ENCODE results near the gene UBA3.

UBA3 gene

DNA sequence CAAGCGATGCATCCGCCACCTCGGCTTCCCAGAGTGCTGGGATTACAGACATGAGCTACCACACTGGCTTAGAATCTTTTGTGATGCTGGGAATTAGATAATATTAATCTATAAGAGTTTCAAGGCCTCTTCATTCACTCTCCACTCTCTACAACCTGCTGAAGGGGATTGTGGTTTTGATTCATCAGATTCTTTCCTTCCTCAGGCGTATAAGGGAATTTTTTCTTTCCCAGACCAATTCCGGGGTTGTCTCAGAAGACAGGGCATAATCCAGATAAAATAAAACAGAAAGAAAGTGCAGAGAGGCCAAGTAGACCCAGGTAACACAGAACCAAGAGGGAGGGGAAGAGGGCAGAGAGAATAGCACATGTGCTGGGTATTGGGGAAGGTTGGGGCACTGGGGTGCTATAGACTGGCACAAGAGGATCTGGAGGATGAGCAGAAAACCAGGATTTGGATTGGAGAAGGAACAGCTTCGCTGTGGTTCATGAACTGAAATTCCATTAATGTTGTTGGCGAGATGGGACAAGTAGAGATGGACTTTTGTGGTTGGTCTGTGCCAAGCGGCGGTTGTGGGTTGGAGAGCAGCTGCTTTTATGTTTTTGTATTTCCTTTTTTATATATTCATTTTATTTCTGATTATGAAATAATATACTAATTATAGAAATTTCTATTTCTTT, 17.4 kb upstream of the UBA3 start:
- no peak for DNase-seq (ENCODE audit: low spot score)

DNA sequence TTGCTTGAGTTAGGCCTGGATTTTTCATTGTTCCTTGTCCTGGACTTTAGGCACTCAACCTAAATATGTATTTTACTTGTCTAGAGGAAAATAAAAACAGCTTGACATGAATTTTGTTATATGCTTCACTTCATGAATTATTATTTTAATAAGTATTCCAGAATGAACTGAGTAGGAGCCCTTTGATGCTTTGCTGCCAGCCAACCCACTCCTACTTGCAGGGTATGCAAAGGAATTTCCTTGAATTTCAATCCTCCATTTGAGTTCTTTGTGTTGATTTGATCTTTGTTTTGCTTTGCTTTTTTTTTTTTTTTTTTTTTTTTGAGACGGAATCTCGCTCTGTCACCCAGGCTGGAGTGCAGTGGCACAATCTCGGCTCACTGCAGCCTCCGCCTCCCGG, 16.1 kb upstream of the UBA3 start:
- no peak for DNase-seq (ENCODE audit: low spot score)

DNA sequence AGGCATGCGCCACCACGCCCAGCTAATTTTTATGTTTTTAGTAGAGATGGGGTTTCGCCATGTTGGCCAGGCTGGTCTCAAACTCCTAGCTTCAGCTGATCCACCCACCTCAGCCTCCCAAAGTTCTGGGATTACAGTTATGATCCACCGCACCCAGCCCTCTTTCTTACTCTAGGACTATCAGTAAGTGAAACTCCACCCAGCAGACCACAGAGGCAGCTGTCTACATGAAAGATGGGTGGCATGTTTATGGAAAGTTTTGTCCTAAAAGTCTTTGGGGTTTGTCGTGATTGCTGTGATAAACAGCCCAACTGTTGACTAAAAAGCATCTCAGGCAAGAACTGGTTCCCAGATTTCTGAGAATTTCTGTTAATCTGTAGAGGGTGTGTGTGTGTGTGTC, 15.5 kb upstream of the UBA3 start:
- DNase-seq (ENCODE audit: low spot score): no peak

DNA sequence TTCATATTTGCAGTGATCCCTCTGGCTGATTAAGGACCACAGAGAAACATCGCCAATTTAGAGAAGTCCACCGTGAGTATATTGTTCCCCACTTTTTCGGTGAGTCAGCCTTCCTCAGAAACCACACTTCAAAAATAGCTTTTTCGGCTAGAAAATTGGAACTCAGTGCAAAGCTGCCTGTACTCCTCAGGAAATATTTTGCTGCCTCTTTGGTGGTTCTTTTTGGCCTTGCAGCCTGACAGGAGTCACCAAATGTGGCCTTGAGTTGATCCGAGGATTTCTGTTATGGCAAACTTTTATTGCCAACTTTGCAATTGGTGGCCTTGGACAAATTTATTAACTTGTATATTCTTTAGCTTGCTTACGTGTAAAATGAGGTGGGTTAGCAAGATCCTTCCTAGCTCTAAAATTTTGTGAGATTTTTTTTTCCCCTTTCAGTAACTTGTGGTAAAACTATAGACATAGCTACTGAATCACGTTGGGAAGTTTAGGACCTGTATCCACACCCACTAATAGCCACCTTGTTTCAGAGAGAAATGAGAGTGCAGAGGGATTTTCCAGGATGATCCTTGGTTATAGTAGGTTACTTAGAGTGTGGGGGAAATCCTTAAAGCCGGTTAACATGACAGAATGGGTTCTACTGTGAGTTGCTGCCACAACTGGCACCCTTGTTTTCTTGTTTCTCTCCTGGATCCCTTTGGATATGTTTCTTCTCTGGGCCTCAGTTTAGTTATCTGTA, 14.5 kb upstream of the UBA3 start:
- peak; percentile 27 for DNase-seq (ENCODE audit: low spot score)

DNA sequence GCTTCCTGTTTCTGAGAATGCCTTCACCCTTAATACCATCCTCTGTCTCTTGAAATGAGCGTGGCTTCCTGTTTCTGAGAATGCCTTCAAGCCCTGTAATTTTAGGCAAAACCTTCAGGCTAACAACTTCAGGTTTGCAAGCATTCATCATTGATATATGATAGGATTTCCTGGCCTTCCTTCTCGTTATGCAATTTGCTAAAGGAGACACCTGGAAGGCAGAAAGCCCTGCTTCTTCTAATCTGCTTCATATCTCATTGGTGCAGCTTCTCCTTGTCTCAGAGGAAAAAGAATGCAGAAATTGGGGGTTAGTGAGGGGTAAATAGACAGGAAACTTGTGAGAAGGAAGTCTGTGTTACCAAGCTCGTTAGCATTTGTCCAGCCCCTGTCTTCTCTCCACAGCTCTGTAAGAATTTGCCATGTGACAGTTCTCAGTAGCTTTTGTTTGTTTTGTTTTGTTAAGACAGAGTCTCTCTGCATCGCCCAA, 11.9 kb upstream of the UBA3 start:
- no peak for DNase-seq (ENCODE audit: low spot score)

DNA sequence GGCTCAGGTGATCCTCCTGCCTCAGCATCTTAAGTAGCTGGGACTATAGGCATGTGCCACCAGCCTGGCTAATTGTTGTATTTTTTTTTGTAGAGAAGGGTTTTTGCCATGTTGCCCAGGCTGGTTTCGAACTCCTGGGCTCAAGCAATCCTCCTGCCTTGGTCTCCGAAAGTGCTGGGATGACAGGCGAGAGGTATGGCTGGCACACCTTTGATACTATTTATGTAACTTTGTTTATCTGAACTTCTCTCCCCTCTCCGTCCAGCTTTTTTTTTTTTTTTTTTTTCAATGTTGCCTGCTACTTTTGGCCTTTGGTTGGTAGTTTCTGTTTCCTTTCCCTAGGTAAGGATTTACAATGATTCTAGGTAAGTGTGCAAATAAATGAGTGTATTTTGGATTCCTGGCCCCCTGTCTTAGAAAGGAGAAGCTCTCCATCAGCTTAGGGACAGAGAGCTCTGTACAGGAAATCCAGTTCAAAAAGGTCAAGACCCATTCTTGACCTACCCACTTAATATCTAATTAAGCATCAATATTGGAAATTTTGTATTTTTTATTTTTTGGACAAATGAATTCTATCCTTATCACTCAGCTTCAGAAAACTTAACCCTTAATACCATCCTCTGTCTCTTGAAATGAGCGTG, 11.3 kb upstream of the UBA3 start:
- no peak for DNase-seq (ENCODE audit: low spot score)

DNA sequence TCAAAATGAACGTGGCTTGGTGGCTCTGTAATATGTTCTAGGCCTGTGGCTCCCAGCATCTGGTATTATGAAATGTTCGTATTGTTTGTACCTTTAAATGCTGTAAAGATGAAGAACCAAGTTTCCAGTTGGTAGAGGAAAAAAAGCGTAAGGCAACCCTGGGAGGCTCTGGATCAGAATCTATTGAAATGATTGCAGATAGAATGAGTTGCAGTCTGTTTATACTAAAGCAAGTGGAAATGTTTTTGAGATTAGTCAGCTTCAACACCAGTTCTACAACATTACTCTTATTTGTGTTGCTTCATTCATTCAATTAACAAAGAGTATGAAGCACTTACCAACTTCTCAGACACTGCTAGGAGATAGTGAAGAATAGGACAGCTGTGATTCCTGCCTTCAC, 9.9 kb upstream of the UBA3 start:
- DNase-seq (ENCODE audit: low spot score): peak; percentile 47

DNA sequence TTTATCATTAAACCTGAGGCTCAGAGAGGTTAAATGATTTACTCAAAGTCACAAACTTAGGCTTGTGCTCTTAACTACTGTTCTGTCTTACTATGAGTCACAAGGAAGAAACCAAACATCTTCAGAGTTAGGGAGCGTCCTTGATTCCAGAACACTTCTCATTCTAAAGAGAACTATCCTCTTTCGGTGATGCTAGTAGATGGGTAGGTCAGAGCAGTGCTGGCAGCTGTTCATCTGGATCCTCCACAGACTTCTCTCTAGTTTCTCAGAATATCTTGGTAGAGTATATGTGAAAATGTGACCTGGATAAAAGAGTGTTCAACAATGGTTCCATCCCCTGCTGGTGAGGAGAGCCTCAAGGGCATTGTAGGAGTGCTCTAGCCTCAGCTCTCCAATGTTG, 7.9 kb upstream of the UBA3 start:
- no peak for DNase-seq (ENCODE audit: low spot score)

DNA sequence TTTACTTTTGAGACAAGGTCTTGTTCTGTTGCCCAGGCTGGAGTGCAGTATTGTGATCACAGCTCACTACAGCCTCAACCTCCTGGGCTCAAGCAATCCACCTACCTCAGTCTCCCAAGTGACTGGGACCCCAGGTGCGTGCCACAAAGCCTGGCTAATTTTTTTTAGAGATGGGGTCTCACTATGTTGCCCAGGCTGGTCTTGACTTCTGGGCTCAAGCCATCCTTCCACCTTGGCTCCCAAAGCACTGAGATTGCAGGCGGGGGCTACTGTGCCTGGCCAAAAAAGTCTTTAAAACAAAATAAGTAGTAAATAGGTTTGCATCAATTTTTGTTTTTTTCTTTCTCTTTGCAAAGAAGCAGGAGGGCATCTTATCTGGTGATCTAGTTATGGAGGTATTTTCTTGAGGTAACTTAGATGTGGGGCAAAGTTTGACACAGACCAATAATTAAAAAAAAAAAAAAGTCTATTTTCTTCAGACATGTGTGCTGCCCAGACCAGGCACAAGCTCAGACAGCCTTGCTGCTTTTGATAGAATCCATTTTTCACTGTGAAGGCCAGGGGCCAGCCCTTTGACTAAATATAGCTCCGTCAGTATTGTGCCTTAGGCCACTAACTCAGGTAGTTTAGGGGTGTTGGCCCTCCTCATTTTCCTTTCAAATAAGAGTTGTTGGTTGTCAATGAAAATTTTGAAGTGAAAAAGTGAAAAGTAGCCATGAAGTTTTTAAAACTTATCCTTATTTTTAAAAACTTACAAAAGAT, 7.0 kb upstream of the UBA3 start:
- no peak for DNase-seq (ENCODE audit: low spot score)

DNA sequence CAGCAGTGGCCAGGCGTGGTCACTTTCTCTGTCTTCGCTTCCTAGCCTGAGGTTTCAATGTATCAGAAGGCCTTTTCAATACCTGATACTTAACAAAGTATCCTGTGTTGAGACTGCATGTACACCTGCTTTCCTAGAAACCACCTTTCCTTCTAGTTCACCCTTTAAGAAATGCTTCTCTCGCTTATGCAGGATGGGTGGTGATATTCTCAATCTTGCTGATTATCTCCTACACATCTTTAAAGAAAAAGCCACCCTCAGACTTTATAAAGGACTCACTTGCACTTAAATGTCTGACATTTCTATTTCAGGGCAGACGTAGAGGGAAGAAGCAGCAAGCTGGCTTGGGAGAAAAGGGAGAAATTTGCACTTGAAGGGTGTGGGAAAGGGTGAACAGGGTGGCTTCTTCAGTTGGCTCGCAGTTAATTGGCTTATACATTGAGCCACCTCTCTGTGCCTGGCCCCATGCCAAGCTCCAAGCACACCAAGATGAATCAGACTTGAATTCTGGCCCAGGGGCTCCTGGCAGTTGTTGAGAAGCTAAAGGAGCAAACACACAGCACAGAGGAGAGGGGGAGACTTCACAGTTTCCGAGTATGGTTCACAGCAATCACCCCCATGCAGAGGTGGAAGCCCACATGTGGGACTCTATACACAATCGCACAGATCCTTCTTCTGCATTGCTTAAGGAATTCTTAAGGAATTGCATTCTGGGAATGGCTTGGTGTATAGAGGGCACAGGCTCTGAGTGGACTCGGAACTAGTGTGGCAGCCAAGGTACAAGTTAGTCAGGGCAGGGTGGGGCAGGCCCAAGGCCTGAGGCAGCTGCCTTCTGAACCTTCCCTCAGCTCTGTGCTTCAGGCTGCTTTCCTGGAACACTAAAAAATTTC, 5.9 kb upstream of the UBA3 start:
- peak; percentile 54 for DNase-seq (ENCODE audit: low spot score)

DNA sequence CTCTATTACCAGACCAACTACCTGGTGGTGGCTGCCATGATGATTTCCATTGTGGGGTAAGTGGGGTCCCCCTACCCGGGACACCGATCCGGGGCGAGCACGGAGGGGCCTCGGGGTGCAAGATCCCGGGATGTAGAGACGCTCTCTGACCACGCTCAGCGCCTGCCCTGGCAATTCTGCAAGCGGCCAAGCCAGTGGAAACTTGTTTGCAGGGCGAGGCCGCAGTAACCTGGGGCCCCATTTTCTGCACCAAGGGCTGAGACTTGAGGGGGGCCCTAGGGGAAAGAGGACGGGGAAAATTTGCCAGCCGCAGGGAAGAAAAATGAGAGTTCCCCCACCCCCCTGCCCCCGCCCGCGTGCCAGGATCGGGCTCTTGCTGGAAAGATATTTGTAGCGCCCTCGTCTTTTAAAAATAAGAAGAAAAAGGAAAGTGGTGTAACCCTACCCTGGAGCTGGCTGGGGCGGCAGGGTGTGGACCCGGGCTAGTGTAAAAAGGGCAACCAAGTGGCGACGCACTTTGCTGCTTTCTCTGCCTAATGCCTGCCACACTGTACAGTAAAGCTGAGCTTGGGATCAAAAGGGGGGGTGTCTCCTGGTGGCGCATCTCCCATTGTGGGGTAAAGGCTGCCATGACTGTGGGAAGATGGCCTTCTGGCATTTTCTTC, 5.1 kb upstream of the UBA3 start:
- DNase-seq (ENCODE audit: low spot score): no peak

DNA sequence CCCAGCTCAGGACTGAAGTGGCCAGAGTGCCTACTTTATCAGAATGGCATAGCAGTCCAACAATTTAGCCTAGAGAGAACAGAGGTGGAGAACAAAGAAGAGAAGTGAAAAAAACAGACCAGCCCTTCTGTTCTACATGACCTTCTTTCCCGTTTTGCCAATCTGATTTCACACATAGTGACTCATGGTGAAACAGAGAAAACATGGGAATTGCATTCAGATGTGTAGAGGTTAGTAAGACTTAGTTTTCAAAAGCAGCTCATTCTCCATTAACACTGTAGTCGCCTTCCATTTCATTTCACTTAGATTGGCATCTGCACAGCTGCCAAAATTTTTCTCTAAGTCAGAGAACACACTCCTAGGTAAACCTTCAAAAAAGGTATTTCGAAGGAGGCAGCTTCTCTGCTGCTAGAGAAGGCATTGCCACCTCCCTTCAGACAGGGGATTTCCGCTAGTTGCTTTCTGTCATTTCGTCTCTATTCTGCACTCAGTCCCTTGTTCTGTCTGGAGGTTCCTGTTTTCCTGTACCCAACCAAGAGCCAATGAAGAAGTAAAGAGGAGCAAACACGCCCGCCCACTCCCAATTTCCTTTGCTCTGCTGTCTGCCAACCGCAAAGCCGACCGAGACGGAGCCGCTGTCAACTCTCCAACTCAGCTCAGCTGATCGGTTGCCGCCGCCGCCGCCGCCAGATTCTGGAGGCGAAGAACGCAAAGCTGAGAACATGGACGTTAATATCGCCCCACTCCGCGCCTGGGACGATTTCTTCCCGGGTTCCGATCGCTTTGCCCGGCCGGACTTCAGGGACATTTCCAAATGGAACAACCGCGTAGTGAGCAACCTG, 4.4 kb upstream of the UBA3 start, which contains the start of gene ARL6IP5:
Gene ARL6IP5, plus strand, starts transcription at position 612 of the 842 bp plus-strand sequence. Its CDS starts 111 bp downstream, at position 723.
- DNase-seq (ENCODE audit: low spot score): peak; percentile 75

DNA sequence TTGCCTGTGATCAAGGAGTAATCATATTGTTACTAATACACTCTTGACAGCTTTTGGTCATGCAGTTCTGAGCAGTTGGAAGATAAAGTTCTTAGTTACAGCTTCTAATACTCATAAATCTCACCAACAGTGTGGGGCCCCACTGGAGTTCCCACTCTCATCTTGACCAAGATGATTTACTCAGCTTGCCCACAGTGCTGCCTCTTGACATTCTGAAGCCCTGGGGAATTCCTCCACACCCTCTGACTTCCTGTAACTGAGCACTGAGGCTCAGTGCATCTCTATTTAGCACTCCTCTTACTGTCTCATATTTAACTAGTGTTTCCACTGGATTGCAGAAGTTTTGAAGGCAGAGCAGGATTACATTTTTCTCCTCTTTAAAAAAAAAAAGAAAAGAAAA, 2.6 kb upstream of the UBA3 start:
- no peak for DNase-seq (ENCODE audit: low spot score)

DNA sequence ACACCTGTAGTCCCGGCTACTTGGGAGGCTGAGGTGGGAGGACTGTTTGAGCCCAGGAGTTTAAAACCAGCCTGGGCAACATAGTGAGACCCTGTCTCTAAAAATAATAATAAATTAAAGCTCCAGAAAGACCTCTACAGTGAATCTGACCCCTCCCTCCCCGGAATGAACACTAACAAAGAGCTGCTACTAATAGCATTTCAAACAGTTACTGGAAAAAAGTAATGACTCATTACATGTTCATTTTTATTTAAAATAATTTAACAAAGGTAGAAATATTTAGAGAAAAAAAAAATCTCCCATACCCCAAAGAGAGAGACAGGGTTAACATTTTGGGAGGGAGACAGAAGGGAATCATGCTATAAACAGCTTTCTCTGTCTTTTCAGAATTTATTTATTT, 2.2 kb upstream of the UBA3 start:
- DNase-seq (ENCODE audit: low spot score): no peak

DNA sequence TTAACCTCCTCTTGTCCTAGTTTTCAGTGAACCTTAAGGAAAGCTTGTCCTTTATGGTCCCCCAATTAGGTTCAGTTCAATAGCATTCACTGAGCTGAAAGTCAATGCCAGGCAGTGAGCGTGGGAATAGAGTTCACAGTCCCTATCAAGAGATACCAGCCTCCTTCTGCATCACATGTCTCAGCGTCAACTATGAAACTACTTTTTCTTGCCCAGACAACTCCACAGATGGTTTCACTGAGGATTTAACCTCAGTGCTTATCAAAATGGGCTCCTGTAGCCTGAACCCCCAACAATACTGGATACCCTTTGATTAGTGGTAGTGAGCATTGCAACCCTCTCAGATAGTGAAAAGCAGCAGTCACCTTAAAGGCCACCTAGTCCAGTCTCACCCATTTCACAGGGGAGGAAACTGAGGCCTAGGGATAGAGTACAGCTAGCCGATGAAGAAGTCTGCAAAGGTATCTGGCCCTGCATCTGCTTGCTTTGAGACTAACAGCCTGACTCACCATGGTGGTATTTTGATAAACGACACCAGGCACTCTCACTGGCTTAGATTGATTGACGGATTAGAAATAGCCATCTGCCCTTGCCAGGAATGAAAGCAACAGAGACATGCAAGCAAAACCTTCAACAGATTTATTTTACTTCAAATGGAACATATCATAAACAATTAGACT, 1.6 kb upstream of the UBA3 start:
- DNase-seq (ENCODE audit: low spot score): no peak

DNA sequence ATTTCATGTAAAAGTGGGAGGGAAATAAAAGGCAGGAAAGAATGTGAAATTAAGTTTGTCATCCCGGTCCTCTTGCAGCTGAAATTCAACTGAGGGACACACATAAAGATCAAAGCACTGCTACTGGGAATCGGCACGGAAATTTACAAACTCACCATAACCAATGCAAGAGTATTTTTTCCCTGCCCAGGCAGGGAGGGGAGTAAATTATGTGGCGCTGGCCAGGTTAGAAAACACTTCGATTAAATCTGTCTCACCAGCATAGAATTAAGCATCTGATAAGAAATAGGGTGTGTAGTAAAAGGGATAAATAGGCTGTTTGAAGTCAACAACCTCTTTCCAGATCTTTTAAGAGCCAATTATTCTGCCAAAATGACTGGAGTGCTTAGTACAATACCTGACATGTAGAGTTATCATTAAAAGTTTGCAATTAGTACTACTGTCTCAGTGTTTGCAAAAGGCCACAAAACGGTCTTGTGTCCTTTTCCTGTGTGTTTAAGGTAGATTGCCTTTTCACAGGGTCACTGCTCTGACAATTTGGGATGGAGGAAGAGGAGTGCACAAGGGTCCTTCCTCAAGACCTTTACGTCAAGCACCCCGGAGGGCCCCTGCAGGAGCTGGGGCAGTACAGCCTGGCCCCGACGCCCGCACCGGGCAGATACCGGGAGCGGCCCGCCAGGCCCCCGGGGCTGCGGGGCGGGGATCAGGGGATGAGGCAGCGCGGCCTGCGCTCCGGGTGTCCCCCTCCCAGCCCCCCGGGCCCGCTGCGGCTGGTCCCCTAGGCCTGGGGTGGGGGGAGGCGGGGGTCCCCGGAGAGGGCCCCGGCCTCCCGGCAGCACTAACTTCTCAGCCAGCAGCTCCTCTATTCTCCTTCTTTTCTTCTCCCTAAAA, 651 bp downstream of the UBA3 start:
- no peak for DNase-seq (ENCODE audit: low spot score)

DNA sequence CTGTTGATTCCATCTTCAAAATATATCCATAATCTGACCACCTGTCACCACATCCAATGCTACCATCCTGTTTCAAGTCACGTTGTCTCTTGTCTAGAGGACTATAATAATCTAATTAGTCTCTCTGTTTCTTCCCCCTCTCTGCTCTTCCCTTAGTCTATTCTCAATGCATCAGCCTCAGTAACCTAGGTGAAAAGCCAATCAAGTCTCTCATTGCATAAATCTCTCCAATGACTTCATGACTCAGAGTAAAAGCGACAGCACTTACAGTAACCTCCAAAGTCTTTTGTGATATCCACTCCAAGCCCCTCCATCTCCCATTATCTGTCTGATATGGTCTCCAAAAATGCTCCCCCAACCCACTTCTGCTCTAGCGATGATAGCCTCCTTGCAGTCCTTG, 7.2 kb downstream of the UBA3 start:
- no peak for DNase-seq (ENCODE audit: low spot score)

DNA sequence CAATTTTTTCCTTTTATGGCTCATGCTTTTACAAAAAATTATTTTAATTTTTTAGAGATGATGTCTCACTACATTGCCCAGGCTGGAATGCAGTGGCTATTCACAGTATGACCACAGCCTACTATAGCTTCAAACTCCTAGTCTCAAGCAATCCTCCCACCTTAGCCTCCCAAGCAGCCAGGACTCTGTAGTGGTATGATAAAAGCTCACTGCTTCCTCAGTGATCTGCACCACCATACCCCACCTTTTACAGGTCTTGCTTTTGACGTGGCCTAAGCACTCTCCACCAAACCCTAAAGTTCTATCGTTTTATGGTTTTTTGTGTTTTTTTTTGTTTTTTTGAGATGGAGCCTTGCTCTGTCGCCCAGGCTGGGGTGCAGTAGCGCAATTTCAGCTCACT, 14.0 kb downstream of the UBA3 start:
- no peak for DNase-seq (ENCODE audit: low spot score)
